ENCODE measurements around the gene RASGRF2. TPM values are rescaled to one million over a fixed set of nuclear protein-coding genes. Genes with fewer than 3 reads are reported as not detected.

RASGRF2 gene
- total and polyA plus RNA-seq, 2 of the 13 experiments (the other 11 are each of a cell fraction or from before 2014, with no cell fraction given), result 23.6 to 29.0 TPM

- TF ChIP-seq KLF15 (CRISPR knock-in tag; IDR thresholded peaks at IDR 0.05; ENCODE audit: borderline replicate concordance), result no peak
- no peak for TF ChIP-seq MED1 (CRISPR knock-in tag; IDR thresholded peaks at IDR 0.05)
- TF ChIP-seq ZFP41 (CRISPR knock-in tag; IDR thresholded peaks at IDR 0.05; ENCODE audit: borderline replicate concordance), result no peak
- TF ChIP-seq ZNF703 (CRISPR knock-in tag; IDR thresholded peaks at IDR 0.05; ENCODE audit: borderline replicate concordance), result no peak
Measured at GRCh38 chr5:80912479-80912878, 47.7 kb upstream of the RASGRF2 start (continued).

- no peaks in the 10 kb centered on the region for H4K20me1 ChIP-seq (ENCODE audit: insufficient read depth, low read length)
- no peak overlapping the region for H3K4me3 ChIP-seq (replicated peaks in 1 of 3; ENCODE audit: insufficient read depth in 1 of 3, low read depth in 2 of 3, low read length in 3 of 3)
- H3K27me3 ChIP-seq (ENCODE audit: control insufficient read depth in 1 of 2, insufficient read depth in 2 of 2, low read length in 2 of 2), result peaks cover 0 to 1% of the 10 kb centered on the region in 2 experiments; a peak in 1 of 5 replicates
- H3K9me3 ChIP-seq (ENCODE audit: low read length), result no peaks in the 10 kb centered on the region; the same call in 1 of the 2 replicates
- in situ Hi-C loops (cut with HindIII; ENCODE audit: extremely low pct_ligation_motif_present, low pct_unique_long_range_greater_than_20kb), result no loop called here
- CTCF ChIA-PET (ENCODE audit: low intra/inter-chr PET ratio, low total read pairs), result no interaction called here
- H3K36me3 ChIP-seq (replicated peaks in 1 of 2; ENCODE audit: control insufficient read depth in 1 of 2, insufficient read depth in 2 of 2, low read length in 2 of 2), result no peaks in the 10 kb centered on the region
- intact Hi-C loops (cut with micrococcal nuclease; ENCODE audit: unreplicated experiment), result no loop called here
- no peak overlapping the region for H3K9ac ChIP-seq (ENCODE audit: insufficient read depth, low read depth, low read length)
- POLR2A ChIA-PET, result no interaction called here
- no peak overlapping the region for H2AFZ ChIP-seq (ENCODE audit: low read length)
- TF ChIP-seq PAX8 (CRISPR knock-in tag; IDR thresholded peaks at IDR 0.05; ENCODE audit: borderline replicate concordance) (no peak), ATAD3A (CRISPR knock-in tag; IDR thresholded peaks at IDR 0.05) (no peak), SALL2 (CRISPR knock-in tag; IDR thresholded peaks at IDR 0.05) (no peak), ZNF652 (CRISPR knock-in tag; IDR thresholded peaks at IDR 0.05; ENCODE audit: borderline replicate concordance, low read depth) (no peak), MTA1 (CRISPR knock-in tag; IDR thresholded peaks at IDR 0.05; ENCODE audit: borderline replicate concordance) (no peak)
- TF ChIP-seq, protein P1, sequence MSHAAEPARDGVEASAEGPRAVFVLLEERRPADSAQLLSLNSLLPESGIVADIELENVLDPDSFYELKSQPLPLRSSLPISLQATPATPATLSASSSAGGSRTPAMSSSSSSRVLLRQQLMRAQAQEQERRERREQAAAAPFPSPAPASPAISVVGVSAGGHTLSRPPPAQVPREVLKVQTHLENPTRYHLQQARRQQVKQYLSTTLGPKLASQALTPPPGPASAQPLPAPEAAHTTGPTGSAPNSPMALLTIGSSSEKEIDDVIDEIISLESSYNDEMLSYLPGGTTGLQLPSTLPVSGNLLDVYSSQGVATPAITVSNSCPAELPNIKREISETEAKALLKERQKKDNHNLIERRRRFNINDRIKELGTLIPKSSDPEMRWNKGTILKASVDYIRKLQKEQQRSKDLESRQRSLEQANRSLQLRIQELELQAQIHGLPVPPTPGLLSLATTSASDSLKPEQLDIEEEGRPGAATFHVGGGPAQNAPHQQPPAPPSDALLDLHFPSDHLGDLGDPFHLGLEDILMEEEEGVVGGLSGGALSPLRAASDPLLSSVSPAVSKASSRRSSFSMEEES (CRISPR knock-in tag; IDR thresholded peaks at IDR 0.05), result no peak
- TF ChIP-seq, protein P2, sequence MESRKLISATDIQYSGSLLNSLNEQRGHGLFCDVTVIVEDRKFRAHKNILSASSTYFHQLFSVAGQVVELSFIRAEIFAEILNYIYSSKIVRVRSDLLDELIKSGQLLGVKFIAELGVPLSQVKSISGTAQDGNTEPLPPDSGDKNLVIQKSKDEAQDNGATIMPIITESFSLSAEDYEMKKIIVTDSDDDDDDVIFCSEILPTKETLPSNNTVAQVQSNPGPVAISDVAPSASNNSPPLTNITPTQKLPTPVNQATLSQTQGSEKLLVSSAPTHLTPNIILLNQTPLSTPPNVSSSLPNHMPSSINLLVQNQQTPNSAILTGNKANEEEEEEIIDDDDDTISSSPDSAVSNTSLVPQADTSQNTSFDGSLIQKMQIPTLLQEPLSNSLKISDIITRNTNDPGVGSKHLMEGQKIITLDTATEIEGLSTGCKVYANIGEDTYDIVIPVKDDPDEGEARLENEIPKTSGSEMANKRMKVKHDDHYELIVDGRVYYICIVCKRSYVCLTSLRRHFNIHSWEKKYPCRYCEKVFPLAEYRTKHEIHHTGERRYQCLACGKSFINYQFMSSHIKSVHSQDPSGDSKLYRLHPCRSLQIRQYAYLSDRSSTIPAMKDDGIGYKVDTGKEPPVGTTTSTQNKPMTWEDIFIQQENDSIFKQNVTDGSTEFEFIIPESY (CRISPR knock-in tag; IDR thresholded peaks at IDR 0.05), result no peak
- no peak overlapping the region for H3K27ac ChIP-seq (ENCODE audit: extremely low read length, insufficient read depth, low read length)
- BruUV-seq (replicated peaks), result no TSS peak
- FAIRE-seq, result no peak
- DNase-seq (ENCODE audit: low spot score), result no peak
- ATAC-seq, result no peak
- WGBS (ENCODE audit: low lambda C conversion rate), result 20% methylated on average over 1 of the region's 1 CpG
- no peak overlapping the region for H3K4me2 ChIP-seq (ENCODE audit: low read depth, low read length)
- H3K79me2 ChIP-seq (ENCODE audit: insufficient read depth, low read length), result no peaks in the 10 kb centered on the region
- no peaks in the 10 kb centered on the region for H3K4me1 ChIP-seq (ENCODE audit: insufficient read depth, low read length)
Measured at GRCh38 chr5:80915716-80916115, 44.4 kb upstream of the RASGRF2 start.

All from HepG2 (cell line).